Amniotic epithelial cell (primary cell): ENCODE results near the gene POU2AF2.

Experiments
- DNase-seq: peaks from one replicate; pipeline ENCODE4 v3.0.0-alpha.2; 2010; ENCODE audit warnings: low read depth

The POU2AF2 gene

GRCh38 chr11:111330234-111330893, 84.8 kb downstream of the POU2AF2 start:
- no peak for DNase-seq

GRCh38 chr11:111331711-111332479, 86.4 kb downstream of the POU2AF2 start:
- peak; percentile 75 for DNase-seq

- no peak for DNase-seq
Measured at GRCh38 chr11:111334532-111335502, 89.3 kb downstream of the POU2AF2 start.

GRCh38 chr11:111335549-111335948, 90.0 kb downstream of the POU2AF2 start:
- DNase-seq = peak; percentile 13
